Esophagus squamous epithelium (tissue), 5 donors: ENCODE results near the gene CHAF1A. TPM values are rescaled to one million over a fixed set of nuclear protein-coding genes. Genes with fewer than 3 reads are reported as not detected.

Experiments
- DNase-seq: peaks from one replicate; lab custom pipeline; 2025; lab: John Stamatoyannopoulos, UW
- H3K27ac ChIP-seq, 4 donors: fragments of 200-600 bp; sonication (generic); one replicate each; pipeline ENCODE4 v1.5.1; 2016 to 2019; ENCODE audit warnings: mild to moderate bottlenecking in 1 of 4
- H3K27me3 ChIP-seq, 4 donors: fragments of 200-600 bp; sonication (generic); 1 replicate in 3 of 4; 2 replicates in 1 of 4; pipeline versions ENCODE4 v1.5.1 to v1.6.0; 2017 to 2021; ENCODE audit warnings: antibody characterized with exemption in 1 of 4
- H3K36me3 ChIP-seq, 3 donors: fragments of 200-600 bp; sonication (generic); one replicate each; pipeline ENCODE4 v1.5.1; 2016 to 2019
- H3K4me1 ChIP-seq, 3 donors: fragments of 200-600 bp; sonication (generic); one replicate each; pipeline ENCODE4 v1.5.1; 2017 to 2019
- H3K4me3 ChIP-seq, 4 donors: fragments of 200-600 bp; sonication (generic); 1 replicate in 3 of 4; 2 replicates in 1 of 4; pipeline ENCODE4 v1.5.1; 2016 to 2019; ENCODE audit warnings: mild to moderate bottlenecking in 2 of 4, moderate library complexity in 1 of 4
- H3K9me3 ChIP-seq, 3 donors: fragments of 200-600 bp; sonication (generic); one replicate each; pipeline ENCODE4 v1.5.1; 2016 to 2019
- CTCF ChIP-seq, 6 experiments: fragments of 450-650 bp in 4 of 6; fragments of 200-600 bp in 2 of 6; sonication (generic) in 2 of 6; IDR thresholded peaks; one replicate each; pipeline ENCODE4 v1.5.1; 2016 to 2019; ENCODE audit warnings: antibody characterized with exemption in 6 of 6, mild to moderate bottlenecking in 4 of 6, moderate library complexity in 4 of 6
- POLR2A ChIP-seq, 4 donors: fragments of 450-650 bp; IDR thresholded peaks; one replicate each; pipeline ENCODE4 v1.6.1; 2017; ENCODE audit warnings: antibody characterized with exemption in 4 of 4, mild to moderate bottlenecking in 4 of 4, moderate library complexity in 3 of 4
- WGBS, 2 donors: methylation state at CpG; one replicate each; pipeline ENCODE4 v1.1.5; 2018; 5-methylcytosine and 5-hydroxymethylcytosine counted together
- intact Hi-C: fragments of 100-400 bp; cut with DNase I; formaldehyde crosslinking; loops from one replicate; pipeline ENCODE4 v1.15.0; 2022
- total RNA-seq, 4 donors: library from RNA; depleted of rRNA; stranded (reverse); fragments of >200 nt; gene quantifications; one replicate each; pipeline ENCODE4 v1.1.0, GENCODE V29; 2016
- donor health status: DM: yes; HTN: yes; CAD: no.

CHAF1A gene
- total RNA-seq, 4 donors from 2014 or later = 7.6 to 20.9 (median 11.9) TPM

- WGBS, 2 donors = 97% methylated on average over 7 of the region's 7 CpGs
- no peak for TF ChIP-seq CTCF (IDR thresholded peaks at IDR 0.05)
- TF ChIP-seq POLR2A (IDR thresholded peaks at IDR 0.05) = no peak
Observed at GRCh38 chr19:4406626-4407025, 4.2 kb downstream of the CHAF1A start.

DNA sequence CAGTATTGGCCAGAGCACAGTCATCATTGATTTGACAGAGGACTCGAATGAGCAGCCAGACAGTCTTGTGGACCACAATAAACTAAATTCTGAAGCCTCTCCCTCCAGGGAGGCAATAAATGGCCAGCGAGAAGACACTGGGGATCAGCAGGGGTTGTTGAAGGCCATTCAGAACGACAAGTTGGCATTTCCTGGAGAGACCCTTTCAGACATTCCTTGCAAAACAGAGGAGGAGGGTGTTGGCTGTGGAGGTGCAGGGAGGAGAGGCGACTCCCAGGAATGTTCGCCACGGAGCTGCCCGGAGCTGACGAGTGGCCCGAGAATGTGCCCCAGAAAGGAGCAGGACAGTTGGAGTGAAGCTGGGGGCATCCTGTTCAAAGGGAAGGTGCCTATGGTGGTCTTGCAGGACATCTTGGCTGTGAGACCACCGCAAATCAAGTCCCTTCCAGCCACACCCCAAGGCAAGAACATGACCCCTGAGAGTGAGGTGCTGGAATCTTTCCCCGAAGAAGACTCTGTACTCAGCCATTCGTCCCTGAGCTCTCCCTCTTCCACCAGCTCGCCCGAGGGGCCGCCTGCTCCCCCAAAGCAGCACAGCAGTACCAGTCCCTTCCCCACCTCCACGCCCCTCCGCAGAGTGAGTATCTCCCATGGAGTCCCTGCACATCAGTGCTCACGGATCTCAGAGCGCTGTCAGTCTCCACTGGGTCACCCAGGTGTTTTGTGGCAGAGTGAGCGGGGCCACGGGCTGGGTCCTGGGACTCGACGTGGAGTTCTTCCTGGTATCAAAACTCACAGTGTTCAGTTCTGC lies 6.9 kb downstream of the CHAF1A start:
- Histone ChIP-seq H3K4me3 (no peak overlapping the region), H3K27ac (no peak overlapping the region), H3K27me3 (no peaks in the 10 kb centered on the region), H3K4me1 (peaks cover 0 to 1% (median 0%) of the 10 kb centered on the region in 3 donors), H3K9me3 (no peaks in the 10 kb centered on the region), H3K36me3 (peaks cover 0 to 43% (median 0%) of the 10 kb centered on the region in 3 donors)
- DNase-seq = no peak
- TF ChIP-seq CTCF (IDR thresholded peaks at IDR 0.05) (no peak), POLR2A (IDR thresholded peaks at IDR 0.05) (no peak)
- 88 to 90% methylated on average over 17 to 21 of the region's 23 CpGs for WGBS, 2 donors
- intact Hi-C loops = no loop called here

More at GRCh38 chr19:4406626-4407025, 4.2 kb downstream of the CHAF1A start:
- H3K9me3 ChIP-seq = no peaks in the 10 kb centered on the region
- no peak overlapping the region for H3K27ac ChIP-seq
- DNase-seq = no peak
- no peaks in the 10 kb centered on the region for H3K27me3 ChIP-seq
- peaks cover 0 to 23% (median 0%) of the 10 kb centered on the region in 3 donors for H3K36me3 ChIP-seq
- H3K4me3 ChIP-seq = no peak overlapping the region
- peaks cover 12 to 21% (median 14%) of the 10 kb centered on the region in 3 donors for H3K4me1 ChIP-seq
- intact Hi-C loops = no loop called here

- TF ChIP-seq POLR2A (IDR thresholded peaks at IDR 0.05) (no peak), CTCF (IDR thresholded peaks at IDR 0.05) (no peak)
- no peak for DNase-seq
- intact Hi-C loops = no loop called here
- Histone ChIP-seq H3K27me3 (no peaks in the 10 kb centered on the region), H3K27ac (no peak overlapping the region), H3K9me3 (no peaks in the 10 kb centered on the region), H3K4me3 (no peak overlapping the region), H3K36me3 (peaks cover 0 to 43% (median 0%) of the 10 kb centered on the region in 3 donors), H3K4me1 (peaks cover 0 to 15% (median 0%) of the 10 kb centered on the region in 3 donors)
- 90 to 92% methylated on average over 3 of the region's 3 CpGs for WGBS, 2 donors
Observed at GRCh38 chr19:4413588-4413987, 11.1 kb downstream of the CHAF1A start.

DNA sequence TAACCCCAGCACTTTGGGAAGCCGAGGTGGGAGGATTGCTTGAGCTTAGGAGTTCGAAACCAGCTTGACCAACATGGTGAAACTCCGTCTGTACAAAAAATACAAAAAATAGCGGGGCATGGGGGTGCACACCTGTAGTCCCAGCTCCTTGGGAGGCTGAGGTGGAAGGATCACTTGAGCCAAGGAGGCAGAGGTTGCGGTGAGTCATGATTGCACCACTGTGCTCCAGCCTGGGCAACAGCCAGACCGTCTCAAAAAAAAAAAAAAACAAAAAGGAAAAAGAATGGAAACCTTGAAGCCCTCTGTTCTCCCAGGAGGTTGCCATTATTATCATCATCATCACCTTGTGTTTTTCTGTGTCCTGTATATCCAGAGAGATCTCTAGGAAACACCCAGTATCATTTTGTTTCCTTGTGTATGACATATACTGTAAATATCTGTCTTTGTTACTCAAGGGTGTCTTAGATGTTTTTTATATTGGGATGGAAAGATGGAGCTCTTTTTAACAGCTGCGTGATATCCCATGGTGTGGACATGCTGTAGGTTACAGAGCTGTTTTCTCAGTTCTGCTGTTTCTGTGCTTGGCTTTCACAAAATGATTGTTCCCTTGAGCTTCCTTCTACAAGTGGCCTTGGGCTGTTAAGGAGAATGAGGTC lies 11.8 kb downstream of the CHAF1A start:
- no peak for DNase-seq
- H3K36me3 ChIP-seq = peaks cover 0 to 38% (median 0%) of the 10 kb centered on the region in 3 donors
- intact Hi-C loops = no loop called here
- no peak overlapping the region for H3K4me3 ChIP-seq
- no peaks in the 10 kb centered on the region for H3K9me3 ChIP-seq
- H3K4me1 ChIP-seq = peaks cover 0 to 15% (median 0%) of the 10 kb centered on the region in 3 donors
- WGBS, 2 donors = 72 to 78% methylated on average over 6 to 7 of the region's 7 CpGs
- TF ChIP-seq CTCF (IDR thresholded peaks at IDR 0.05) (no peak), POLR2A (IDR thresholded peaks at IDR 0.05) (no peak)
- H3K27ac ChIP-seq = peak overlapping the region in 1 of 4 donors; percentile 61
- no peaks in the 10 kb centered on the region for H3K27me3 ChIP-seq
